Activated T-cell treated with anti-CD3 and anti-CD28 coated beads for 4 hours (primary cell): ENCODE data around the gene EHD4.
A peak's percentile ranks its signal among the peaks of the same experiment; 100 is the strongest.

Experiments
- DNase-seq: peaks from one replicate; pipeline ENCODE4 v3.0.0-alpha.2; 2020

Gene EHD4

DNA sequence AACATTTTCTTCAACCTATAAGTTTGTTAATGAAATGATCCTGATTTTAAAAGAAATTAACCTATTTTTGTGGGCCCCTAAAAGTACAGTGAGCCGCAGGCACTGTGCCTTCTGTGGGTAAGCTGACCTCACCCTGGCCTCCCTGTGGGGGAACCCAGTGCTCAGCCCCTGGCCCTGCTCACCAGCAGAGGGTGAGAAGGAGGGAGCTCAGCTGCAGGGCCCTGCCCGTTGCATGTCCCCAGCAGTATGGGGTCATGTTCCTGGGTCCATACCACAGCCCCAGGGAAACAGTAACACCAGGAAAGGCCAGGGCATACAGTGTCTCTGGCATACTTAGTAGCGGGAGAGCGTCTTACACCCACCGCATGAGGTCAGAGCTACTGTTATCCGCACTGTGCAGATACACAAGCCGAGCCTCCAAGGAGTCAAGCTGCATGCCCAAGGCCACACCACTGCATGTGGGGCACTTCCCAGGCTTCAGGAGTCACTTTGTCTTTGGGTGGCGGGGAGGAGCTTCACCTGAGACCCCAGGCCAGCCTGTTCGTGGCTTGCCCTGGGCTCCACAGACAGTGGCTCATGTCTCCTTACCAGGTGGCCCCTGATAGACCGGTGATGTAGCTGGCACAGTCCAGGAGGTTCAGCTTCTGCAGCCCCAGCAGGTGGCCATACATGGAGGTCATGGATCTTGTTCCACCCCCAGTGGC, 22.6 kb upstream of the EHD4 start:
- no peak for DNase-seq

GRCh38 chr15:41994171-41994650, 21.9 kb upstream of the EHD4 start:
- DNase-seq, result no peak

DNA sequence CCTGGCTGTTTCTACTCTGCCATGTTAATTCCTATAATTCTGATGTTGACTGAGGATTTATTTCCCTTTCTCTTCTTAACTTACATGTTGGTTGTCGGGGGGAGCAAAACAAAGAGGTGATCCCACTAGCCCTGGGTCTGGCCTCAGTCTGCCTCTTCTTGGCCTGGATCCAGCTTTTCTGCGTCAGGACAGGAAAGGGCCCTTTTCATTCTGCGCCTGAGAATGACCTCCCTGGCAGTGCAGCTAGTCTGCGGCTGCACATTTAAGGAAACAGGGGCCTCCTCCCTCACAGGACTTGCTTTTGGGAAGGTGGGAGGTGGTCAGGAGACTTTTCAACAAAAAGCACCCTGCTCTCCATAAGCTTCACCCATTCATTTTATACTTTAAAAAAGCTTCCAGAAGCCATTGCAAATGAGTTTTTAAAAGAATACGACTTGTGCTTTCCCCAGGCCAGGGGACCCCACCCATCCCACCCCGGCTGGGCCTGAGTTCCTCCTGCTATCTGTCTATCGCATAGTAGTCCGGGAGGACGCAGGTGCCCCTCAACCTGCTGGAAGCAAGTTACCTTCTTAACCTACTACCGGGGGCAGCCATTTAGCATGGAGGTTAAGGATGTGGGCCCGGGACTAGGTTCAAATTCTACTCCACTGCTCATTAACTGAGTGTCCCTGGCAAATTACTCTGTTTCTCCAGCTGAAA, 21.3 kb upstream of the EHD4 start:
- DNase-seq, result no peak

DNA sequence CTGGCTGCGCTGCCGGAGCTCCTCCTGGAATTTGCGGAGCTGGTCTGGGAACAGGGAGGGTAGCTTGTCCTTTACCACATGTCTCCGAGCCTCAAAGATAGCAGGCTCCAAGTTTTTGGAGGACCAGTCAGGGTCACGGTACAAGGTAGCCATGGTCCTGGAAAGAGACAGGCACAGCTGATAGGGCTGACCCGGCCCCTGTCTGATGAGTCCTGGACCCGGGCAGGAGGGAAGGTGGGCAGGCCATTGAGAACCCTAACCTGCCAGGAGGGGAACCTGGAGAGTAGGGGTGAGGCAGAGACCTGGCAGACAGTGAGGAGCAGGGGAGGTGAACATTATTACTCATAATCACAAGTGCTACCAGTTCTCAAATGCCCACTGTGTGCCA, 20.4 kb upstream of the EHD4 start:
- no peak for DNase-seq

DNA sequence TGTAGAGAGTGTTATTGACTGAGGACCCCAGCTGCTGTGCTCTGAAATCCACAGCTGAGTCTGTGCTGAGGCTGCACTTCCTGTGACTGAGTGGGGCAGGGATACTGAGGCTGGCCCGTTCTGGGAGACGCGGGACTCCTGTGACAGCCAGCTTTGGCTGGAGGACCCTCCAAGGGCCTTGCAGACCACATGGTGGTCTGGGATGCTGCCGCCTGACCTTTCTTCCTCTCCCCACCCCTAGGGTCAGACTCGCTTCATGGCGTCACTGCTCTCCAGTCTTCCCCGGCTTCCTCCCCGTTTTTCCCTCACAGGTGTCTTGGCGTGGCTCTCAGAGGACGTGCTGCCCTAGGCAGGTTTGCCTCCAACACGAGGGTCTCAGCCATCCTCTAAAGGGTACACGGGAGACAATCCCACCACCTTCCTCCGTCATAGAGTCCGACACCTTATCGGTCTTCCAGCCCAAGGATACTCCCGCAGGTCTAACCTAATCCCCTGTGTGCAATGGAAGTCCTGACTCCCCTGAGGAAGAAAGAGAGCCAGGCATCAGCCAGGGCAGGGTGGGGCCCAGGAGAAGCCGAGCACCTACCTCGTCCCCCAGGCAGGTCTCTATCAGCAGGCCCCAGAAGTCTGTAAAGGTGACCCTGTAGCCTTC, 19.9 kb upstream of the EHD4 start:
- DNase-seq, result no peak

DNA sequence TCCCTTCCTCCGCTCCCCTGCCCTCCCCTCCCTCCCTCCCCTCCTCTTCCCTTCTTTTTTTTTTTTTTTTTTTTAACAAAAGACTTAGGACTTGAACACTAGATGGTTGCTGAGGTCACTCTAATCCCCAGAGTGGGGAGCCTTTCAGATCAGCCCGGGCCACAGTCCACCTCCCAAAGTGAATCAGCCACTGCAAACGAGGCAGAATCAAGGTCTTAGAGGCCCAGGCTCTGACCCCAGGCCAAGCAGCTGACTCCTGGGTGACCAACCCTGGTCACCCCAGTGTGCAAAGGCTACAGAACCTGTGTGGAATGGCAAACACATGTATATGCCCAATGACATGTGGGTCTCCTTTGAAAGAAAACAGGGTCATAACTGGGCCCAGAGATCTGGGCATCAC, 18.3 kb upstream of the EHD4 start:
- DNase-seq, result no peak

GRCh38 chr15:41990243-41990605, 17.9 kb upstream of the EHD4 start:
- DNase-seq, result no peak

GRCh38 chr15:41989573-41990242, 17.4 kb upstream of the EHD4 start:
- peak; percentile 86 for DNase-seq

GRCh38 chr15:41988896-41989572, 16.7 kb upstream of the EHD4 start:
- no peak for DNase-seq

GRCh38 chr15:41987925-41988275, 15.5 kb upstream of the EHD4 start:
- DNase-seq, result no peak

- no peak for DNase-seq
Measured at GRCh38 chr15:41987246-41987924, 15.0 kb upstream of the EHD4 start.

GRCh38 chr15:41985236-41986160, 13.1 kb upstream of the EHD4 start:
- no peak for DNase-seq

- no peak for DNase-seq
Measured at GRCh38 chr15:41984622-41985021, 12.3 kb upstream of the EHD4 start.

DNA sequence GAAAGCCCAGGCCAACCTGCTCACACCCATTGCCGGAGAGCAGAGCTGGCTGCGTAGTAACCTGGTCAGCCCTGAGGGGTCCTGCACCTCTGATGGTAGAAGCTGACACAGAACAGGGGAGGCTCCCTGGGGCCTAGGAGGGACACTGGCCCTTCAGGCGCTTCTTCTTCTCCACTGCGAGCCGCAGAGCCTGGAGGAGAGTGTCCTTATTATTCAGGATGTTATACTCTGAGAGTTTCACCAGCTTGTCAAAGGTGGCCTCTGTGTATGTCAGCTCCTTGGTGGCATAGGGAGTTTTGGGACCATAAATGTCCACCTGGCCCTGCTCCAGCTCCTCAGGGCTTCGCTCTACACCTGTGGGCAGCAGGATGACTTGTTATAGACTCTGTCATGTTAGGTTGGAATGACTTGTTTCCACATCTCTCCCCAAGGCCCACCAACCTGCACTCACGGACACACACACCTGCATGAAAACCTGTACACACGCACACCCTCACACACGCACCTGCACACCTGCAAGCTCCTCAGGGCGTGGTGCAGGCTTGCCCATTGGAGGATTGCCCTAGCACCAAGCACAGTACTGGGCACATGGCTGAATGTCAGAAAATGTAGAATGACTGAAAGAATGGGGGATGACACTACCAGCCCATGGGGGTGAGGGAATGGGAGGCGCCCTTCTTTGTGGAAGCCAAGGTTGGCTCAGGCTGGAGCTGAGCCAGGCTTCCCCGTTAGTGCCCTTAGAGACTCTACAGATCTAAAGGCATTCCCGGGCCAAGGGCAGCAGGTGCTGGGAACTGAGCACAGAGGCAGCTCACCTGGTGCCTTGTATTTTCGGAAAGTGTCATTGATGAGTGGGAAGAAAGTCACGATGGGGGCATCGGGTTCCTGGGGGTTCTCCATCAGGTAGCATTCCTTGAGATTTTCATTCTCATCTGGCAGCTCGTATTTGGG, 11.5 kb upstream of the EHD4 start:
- DNase-seq, result no peak

- no peak for DNase-seq
Measured at GRCh38 chr15:41983221-41983620, 10.9 kb upstream of the EHD4 start.

DNA sequence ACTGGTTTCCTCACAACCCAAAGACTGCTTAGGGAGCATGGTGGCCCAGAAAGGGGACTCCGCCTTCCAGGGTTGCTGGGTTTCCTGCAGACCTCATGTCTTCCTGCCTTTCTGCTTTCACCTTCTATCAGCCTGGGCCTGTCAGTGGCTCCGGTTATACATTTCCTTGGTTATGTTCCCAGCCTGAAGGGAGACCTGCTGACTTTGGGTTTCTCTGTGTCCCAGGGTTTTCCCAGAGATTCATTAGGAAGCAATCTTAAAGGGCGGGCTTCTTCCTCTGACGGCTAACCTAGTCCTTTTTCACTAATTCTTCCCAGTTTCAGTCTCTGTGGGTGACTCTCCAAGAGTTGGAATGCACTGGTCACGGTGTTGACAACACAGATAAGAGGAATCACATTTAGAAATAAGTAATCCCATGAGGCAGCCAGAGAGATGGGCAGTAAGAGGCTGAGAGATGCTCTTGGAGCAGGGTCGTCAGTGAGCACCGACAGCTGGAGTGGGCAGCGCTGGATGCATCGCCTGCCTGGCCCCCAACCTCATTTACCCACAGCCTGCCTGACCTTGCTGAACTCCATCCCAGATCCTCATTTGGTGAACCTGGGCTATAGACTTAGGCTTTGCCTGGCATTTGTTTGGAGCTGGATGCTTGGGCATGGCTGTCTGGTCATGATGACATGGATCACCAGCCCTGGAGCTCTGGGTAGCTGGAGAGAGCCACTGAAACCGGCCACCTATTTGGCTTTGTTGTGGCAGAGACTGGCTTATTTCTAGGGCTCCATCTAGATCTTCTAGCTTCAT, 10.0 kb upstream of the EHD4 start:
- DNase-seq, result no peak

- DNase-seq, result no peak
Measured at GRCh38 chr15:41981371-41982132, 9.2 kb upstream of the EHD4 start.

DNA sequence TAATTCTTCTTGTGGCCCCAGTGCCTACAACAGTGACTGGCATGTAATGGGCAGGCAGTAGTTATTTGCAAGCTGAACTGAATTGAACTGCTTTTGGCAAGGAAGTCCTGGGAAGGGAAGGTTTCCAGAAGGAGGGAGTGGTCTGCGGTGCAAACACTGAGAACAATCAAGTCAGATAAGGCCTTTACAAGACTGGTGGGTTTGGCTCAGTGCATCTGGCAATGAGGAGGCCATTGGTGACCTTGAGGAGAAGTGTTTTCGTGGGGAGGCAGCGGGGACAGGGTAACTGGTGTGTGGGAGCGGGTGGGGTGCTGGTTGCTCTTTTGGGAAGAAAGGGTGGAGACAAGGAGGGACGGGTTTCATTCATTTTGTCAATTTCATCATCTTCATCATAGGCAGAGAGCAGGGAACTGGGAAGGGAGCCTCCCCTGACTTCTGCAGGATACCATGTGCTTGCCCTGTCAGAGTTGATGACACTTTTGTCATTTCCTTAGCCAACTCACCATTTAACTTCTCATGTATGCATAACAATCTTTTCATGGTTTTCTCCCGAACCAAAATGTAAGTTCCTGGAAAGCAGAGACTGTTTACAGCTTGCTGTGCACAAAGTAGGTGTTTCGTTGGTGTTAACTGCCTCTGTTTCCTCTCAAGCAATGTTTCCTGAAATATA, 8.4 kb upstream of the EHD4 start:
- no peak for DNase-seq
